NCI-H510A treated with DMSO at 0.1 percent for 48 hours (cell line): ENCODE measurements around the gene TTYH3.

Experiments
- DNase-seq: peaks from one replicate; lab custom pipeline; 2025; lab: John Stamatoyannopoulos, UW

TTYH3 gene

GRCh38 chr7:2708547-2709310 is 76.9 kb downstream of the TTYH3 start:
- no peak for DNase-seq

- DNase-seq: peak; percentile 85
Measured at GRCh38 chr7:2709553-2710285, 77.9 kb downstream of the TTYH3 start.

GRCh38 chr7:2710286-2710655 is 78.5 kb downstream of the TTYH3 start:
- DNase-seq: no peak

- DNase-seq: no peak
Measured at GRCh38 chr7:2710901-2711551, 79.2 kb downstream of the TTYH3 start.

- DNase-seq: no peak
Measured at GRCh38 chr7:2711895-2712675, 80.3 kb downstream of the TTYH3 start.

- DNase-seq: no peak
Measured at GRCh38 chr7:2713370-2713769, 81.6 kb downstream of the TTYH3 start.

- no peak for DNase-seq
Measured at GRCh38 chr7:2713978-2714377, 82.2 kb downstream of the TTYH3 start.
